Hepatocyte (in vitro differentiated cells): Measurements from ENCODE around the gene DENND6A. TPM values are rescaled to one million over a fixed set of nuclear protein-coding genes. Genes with fewer than 3 reads are reported as not detected.
A peak's percentile ranks its signal among the peaks of the same experiment; 100 is the strongest.

Source experiments
- DNase-seq: peaks from one replicate; pipeline ENCODE4 v3.0.0-alpha.2; 2016; ENCODE audit warnings: low spot score
- H2AFZ ChIP-seq: fragments of 200-600 bp; sonication (generic); 2 replicates; pipeline ENCODE4 v1.6.0; 2016; ENCODE audit warnings: antibody characterized with exemption, mild to moderate bottlenecking
- H3K27ac ChIP-seq: fragments of 200-600 bp; sonication (generic); 2 replicates; pipeline ENCODE4 v1.5.1; 2016; ENCODE audit warnings: mild to moderate bottlenecking
- H3K27me3 ChIP-seq: fragments of 200-600 bp; sonication (generic); 2 replicates; pipeline ENCODE4 v1.6.1; 2016
- H3K36me3 ChIP-seq: fragments of 200-600 bp; sonication (generic); replicated peaks from 2 replicates; pipeline ENCODE4 v1.5.1; 2016; ENCODE audit warnings: low read depth; ENCODE audit not compliant: insufficient read depth
- H3K4me1 ChIP-seq: fragments of 200-600 bp; sonication (generic); 2 replicates; pipeline ENCODE4 v1.5.1; 2016; ENCODE audit warnings: mild to moderate bottlenecking, moderate library complexity; ENCODE audit not compliant: insufficient read depth
- H3K4me2 ChIP-seq: fragments of 200-600 bp; sonication (generic); 2 replicates; pipeline ENCODE4 v1.6.0; 2016
- H3K4me3 ChIP-seq: fragments of 200-600 bp; sonication (generic); 2 replicates; pipeline ENCODE4 v1.5.1; 2016; ENCODE audit warnings: mild to moderate bottlenecking
- H3K79me2 ChIP-seq: fragments of 200-600 bp; sonication (generic); 2 replicates; pipeline ENCODE4 v1.6.0; 2017; ENCODE audit warnings: mild to moderate bottlenecking
- H3K9me2 ChIP-seq: fragments of 200-600 bp; sonication (generic); replicated peaks from 2 replicates; pipeline ENCODE4 v1.6.0; 2017; ENCODE audit warnings: mild to moderate bottlenecking; ENCODE audit not compliant: insufficient read depth
- H3K9me3 ChIP-seq: fragments of 200-600 bp; sonication (generic); 2 replicates; pipeline ENCODE4 v1.5.1; 2016; ENCODE audit warnings: low read depth, mild to moderate bottlenecking
- H4K20me1 ChIP-seq: fragments of 200-600 bp; sonication (generic); 2 replicates; pipeline ENCODE4 v1.6.0; 2016; ENCODE audit warnings: mild to moderate bottlenecking; ENCODE audit not compliant: insufficient read depth, poor library complexity, severe bottlenecking
- EZH2 ChIP-seq: fragments of 200-600 bp; sonication (generic); IDR thresholded peaks from 2 replicates; pipeline ENCODE4 v1.6.1; 2016; ENCODE audit warnings: antibody characterized with exemption, mild to moderate bottlenecking, borderline replicate concordance
- EZH2phosphoT487 ChIP-seq: fragments of 200-600 bp; sonication (generic); IDR thresholded peaks from one replicate; pipeline ENCODE4 v1.6.1; 2018; ENCODE audit warnings: antibody characterized with exemption, mild to moderate bottlenecking, low read depth, moderate library complexity; ENCODE audit not compliant: unreplicated experiment, severe bottlenecking
- WGBS: methylation state at CpG from one replicate; pipeline ENCODE4 v1.1.6; 2016; ENCODE audit warnings: low lambda C conversion rate; ENCODE audit errors: missing lambda C conversion rate; 5-methylcytosine and 5-hydroxymethylcytosine counted together
- polyA plus RNA-seq: library from polyadenylated mRNA; unstranded; fragments of >200 nt; fragmentation: Nextera tagmentation; extraction: Ambion mirVana; gene quantifications from 2 replicates; pipeline ENCODE4 v1.2.1, GENCODE V29; 2016
- total RNA-seq: library from RNA; depleted of rRNA; stranded (reverse); fragments of >200 nt; gene quantifications from 2 replicates; pipeline ENCODE4 v1.2.3, GENCODE V29; 2014
- TF ChIP-seq, protein P1 (sequence below): fragments of 200-600 bp; sonication (generic); IDR thresholded peaks from 2 replicates; pipeline ENCODE4 v1.5.1; 2016; ENCODE audit warnings: antibody characterized with exemption, mild to moderate bottlenecking; ENCODE audit not compliant: poor library complexity

The DENND6A gene, protein sequence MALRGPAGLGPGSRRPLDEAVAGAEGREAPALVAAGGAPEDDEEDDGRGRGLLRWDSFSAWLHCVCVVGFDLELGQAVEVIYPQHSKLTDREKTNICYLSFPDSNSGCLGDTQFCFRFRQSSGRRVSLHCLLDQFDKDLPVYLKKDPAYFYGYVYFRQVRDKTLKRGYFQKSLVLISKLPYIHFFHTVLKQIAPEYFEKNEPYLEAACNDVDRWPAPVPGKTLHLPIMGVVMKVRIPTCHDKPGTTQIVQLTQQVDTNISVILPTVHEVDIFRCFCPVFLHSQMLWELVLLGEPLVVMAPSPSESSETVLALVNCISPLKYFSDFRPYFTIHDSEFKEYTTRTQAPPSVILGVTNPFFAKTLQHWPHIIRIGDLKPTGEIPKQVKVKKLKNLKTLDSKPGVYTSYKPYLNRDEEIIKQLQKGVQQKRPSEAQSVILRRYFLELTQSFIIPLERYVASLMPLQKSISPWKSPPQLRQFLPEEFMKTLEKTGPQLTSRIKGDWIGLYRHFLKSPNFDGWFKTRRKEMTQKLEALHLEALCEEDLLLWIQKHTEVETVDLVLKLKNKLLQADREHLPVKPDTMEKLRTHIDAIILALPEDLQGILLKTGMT
- total RNA-seq (19.3 and 20.3 TPM in 2 replicates), polyA plus RNA-seq (6.3 and 8.1 TPM in 2 replicates)

DNA sequence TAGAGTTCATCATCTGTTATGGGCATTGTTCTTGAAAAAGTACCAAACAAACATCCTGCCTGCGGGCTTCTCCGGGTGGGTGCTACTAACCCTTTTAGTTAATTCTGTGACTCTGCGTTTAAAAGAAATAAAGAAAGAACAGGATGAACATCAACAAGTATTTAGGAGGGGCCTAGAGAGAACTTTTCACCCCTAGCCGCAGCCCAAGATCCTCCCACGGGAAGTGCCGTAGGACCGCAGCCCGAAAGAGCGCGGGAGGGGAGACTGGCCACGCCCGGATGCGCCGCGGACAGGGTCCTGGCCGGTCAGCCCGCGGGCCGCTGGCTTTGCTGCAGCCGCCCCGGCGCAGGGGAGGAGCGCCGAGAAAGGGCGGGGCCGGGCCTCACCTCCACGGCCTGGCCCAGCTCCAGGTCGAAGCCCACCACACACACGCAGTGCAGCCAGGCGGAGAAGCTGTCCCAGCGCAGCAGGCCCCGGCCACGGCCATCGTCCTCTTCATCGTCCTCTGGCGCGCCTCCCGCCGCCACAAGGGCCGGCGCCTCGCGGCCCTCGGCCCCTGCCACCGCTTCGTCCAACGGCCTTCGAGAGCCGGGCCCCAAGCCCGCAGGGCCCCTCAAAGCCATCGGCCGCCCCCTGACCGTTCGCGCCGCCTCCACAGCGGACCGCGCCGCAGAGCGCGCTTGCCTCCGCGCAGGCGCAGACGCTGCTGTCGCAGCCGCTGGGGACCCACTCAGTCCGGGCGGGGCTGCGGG lies at the start of gene DENND6A:
TSS of gene DENND6A (minus strand) at position 682 of the 752 bp plus-strand sequence. CDS start at position 623, 59 bp downstream.
- Histone ChIP-seq H3K27ac (peak within 1 kb of the TSS; percentile 96), H3K4me2 (peak within 1 kb of the TSS; percentile 94), H3K9me2 (no peaks in the 10 kb centered on the region), H2AFZ (peak within 1 kb of the TSS; percentile 80), H3K4me1 (no peaks in the 10 kb centered on the region), H4K20me1 (peaks cover 20% of the 10 kb centered on the region), H3K27me3 (no peaks in the 10 kb centered on the region), H3K4me3 (peak within 1 kb of the TSS; percentile 51), H3K79me2 (peaks cover 45% of the 10 kb centered on the region), H3K9me3 (no peaks in the 10 kb centered on the region), H3K36me3 (no peaks in the 10 kb centered on the region)
- TF ChIP-seq, protein P1, sequence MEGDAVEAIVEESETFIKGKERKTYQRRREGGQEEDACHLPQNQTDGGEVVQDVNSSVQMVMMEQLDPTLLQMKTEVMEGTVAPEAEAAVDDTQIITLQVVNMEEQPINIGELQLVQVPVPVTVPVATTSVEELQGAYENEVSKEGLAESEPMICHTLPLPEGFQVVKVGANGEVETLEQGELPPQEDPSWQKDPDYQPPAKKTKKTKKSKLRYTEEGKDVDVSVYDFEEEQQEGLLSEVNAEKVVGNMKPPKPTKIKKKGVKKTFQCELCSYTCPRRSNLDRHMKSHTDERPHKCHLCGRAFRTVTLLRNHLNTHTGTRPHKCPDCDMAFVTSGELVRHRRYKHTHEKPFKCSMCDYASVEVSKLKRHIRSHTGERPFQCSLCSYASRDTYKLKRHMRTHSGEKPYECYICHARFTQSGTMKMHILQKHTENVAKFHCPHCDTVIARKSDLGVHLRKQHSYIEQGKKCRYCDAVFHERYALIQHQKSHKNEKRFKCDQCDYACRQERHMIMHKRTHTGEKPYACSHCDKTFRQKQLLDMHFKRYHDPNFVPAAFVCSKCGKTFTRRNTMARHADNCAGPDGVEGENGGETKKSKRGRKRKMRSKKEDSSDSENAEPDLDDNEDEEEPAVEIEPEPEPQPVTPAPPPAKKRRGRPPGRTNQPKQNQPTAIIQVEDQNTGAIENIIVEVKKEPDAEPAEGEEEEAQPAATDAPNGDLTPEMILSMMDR = no peak
- TF ChIP-seq EZH2 (no peak), EZH2phosphoT487 (no peak)
- WGBS = under 1% methylated on average over 68 of the region's 71 CpGs
- DNase-seq = peak; percentile 97

DNA sequence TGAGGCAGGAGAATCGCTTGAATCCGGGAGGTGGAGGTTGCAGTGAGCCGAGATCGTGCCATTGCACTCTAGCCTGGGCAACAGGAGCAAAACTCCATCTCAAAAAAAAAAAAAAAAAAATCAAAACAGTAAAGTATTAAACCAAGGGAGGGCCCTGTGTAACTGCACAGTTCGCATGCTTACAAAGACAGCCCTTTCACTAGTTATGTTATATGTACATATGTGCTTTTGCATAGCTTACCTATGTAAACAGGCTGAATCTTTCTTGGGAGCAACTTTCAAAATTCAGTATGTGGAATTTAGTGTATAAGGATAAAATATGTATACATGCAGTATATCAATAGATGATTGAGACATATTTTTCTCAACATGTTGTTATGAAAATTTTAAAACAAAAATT lies 47.1 kb upstream of the DENND6A start:
- no peaks in the 10 kb centered on the region for H3K79me2 ChIP-seq
- DNase-seq = no peak
- H2AFZ ChIP-seq = no peak overlapping the region
- TF ChIP-seq EZH2 (no peak), EZH2phosphoT487 (no peak)
- TF ChIP-seq, protein P1 = no peak
- H3K27me3 ChIP-seq = no peaks in the 10 kb centered on the region
- 95% methylated on average over 5 of the region's 5 CpGs for WGBS
- H4K20me1 ChIP-seq = no peaks in the 10 kb centered on the region
- H3K9me3 ChIP-seq = no peaks in the 10 kb centered on the region
- no peak overlapping the region for H3K4me3 ChIP-seq
- no peak overlapping the region for H3K4me2 ChIP-seq
- H3K27ac ChIP-seq = no peak overlapping the region
- H3K9me2 ChIP-seq = no peaks in the 10 kb centered on the region
- H3K36me3 ChIP-seq = no peaks in the 10 kb centered on the region
- H3K4me1 ChIP-seq = no peaks in the 10 kb centered on the region

DNA sequence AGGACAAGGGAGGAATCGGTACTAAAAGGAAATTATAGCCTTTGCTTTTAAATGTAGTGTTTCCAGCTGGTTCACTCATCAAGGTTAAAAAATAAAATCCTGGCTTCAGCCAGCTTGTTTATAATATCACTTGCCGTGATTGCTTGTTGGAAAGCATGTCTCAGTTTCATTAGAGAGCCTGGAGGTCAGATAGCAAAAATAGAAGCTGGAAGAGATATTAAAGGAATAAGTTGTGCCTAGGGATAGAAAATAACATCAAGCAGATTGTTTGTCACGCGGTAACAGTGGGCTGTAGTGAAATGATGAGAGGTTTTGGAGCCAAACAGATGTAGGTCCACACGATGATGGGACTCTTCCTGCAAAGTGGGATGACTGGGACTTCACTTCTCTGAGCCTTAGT lies 45.5 kb upstream of the DENND6A start:
- WGBS = 65% methylated on average over 5 of the region's 5 CpGs
- Histone ChIP-seq H3K4me2 (no peak overlapping the region), H3K4me1 (no peaks in the 10 kb centered on the region), H3K36me3 (no peaks in the 10 kb centered on the region), H3K9me2 (no peaks in the 10 kb centered on the region), H2AFZ (no peak overlapping the region), H3K4me3 (no peak overlapping the region), H4K20me1 (no peaks in the 10 kb centered on the region), H3K9me3 (no peaks in the 10 kb centered on the region), H3K27me3 (no peaks in the 10 kb centered on the region), H3K27ac (no peak overlapping the region), H3K79me2 (no peaks in the 10 kb centered on the region)
- TF ChIP-seq EZH2 (no peak), EZH2phosphoT487 (no peak)
- TF ChIP-seq, protein P1 = no peak
- DNase-seq = no peak
